Measurements from ENCODE around the gene ENDOG. TPM values are rescaled to one million over a fixed set of nuclear protein-coding genes. Genes with fewer than 3 reads are reported as not detected.
"Not testable (repeated sequence)": the region's sequence is repeated elsewhere in the genome, so short reads cannot be mapped to it uniquely, and the experiment has no call there.

Gene ENDOG
- total RNA-seq, 2 experiments from 2014 or later, result 21.8 to 23.9 TPM

GRCh38 chr9:128870128-128870940 lies 52.0 kb downstream of the ENDOG start:
- Mint-ChIP-seq H3K4me1 (ENCODE audit: low read depth) (peaks cover 5% of the 10 kb centered on the region), H3K36me3 (ENCODE audit: low read depth) (peaks cover 7% of the 10 kb centered on the region), H3K27me3 (no peaks in the 10 kb centered on the region), H3K27ac (no peak overlapping the region), H3K9me3 (no peaks in the 10 kb centered on the region), H3K4me3 (no peak overlapping the region)
- DNase-seq, result no peak
- CTCF ChIA-PET, result interaction anchor here (1.2 to 2.9 kb wide), 4 partner anchors 8 to 58 kb away, joined by 4 to 10 read pairs (median 4); no protein-coding TSS in a partner anchor
- TF ChIP-seq CTCF (IDR thresholded peaks at IDR 0.05), result no peak
- intact Hi-C loops (cut with micrococcal nuclease), result no loop called here
- POLR2A ChIA-PET, result no interaction called here
- ATAC-seq, result no peak

GRCh38 chr9:128870941-128871265 lies 52.6 kb downstream of the ENDOG start:
- H3K4me1 Mint-ChIP-seq (ENCODE audit: low read depth); H3K9me3 Mint-ChIP-seq; intact Hi-C loops (cut with micrococcal nuclease); H3K4me3 Mint-ChIP-seq; H3K27ac Mint-ChIP-seq; H3K36me3 Mint-ChIP-seq (ENCODE audit: low read depth); DNase-seq; H3K27me3 Mint-ChIP-seq; ATAC-seq; POLR2A ChIA-PET: not testable (repeated sequence)
- CTCF ChIA-PET, result interaction anchor here (1.2 to 2.9 kb wide), 4 partner anchors 9 to 58 kb away, joined by 4 to 10 read pairs (median 4); no protein-coding TSS in a partner anchor

Other genes with a start within 250 kb of the ENDOG start
- gene DYNC2I2, start 161.7 kb upstream of the ENDOG start, total RNA-seq, result 10 to 100 TPM; 24.3 to 25.6 TPM
- 100 to 1,000 TPM; 749 to 755 TPM for gene SET, start 129.3 kb upstream of the ENDOG start, total RNA-seq
- 10 to 100 TPM in 1 of 2 experiments, 1 to 10 TPM in 1; 9.3 to 10.7 TPM for gene PKN3, start 116.0 kb upstream of the ENDOG start, total RNA-seq
- gene ZDHHC12, start 94.4 kb upstream of the ENDOG start, total RNA-seq, result 10 to 100 TPM; 44.9 to 48.7 TPM
- 10 to 100 TPM; 14.9 to 17.8 TPM for gene ZER1, start 46.6 kb upstream of the ENDOG start, total RNA-seq
- 10 to 100 TPM; 11.7 to 12.5 TPM for gene TBC1D13, start 31.2 kb upstream of the ENDOG start, total RNA-seq
- 10 to 100 TPM; 85.9 to 91.2 TPM for gene SPOUT1, start 11.3 kb downstream of the ENDOG start, total RNA-seq
- 10 to 100 TPM; 17.0 to 18.6 TPM for gene KYAT1, start 63.5 kb downstream of the ENDOG start, total RNA-seq
- gene LRRC8A, start 63.6 kb downstream of the ENDOG start, total RNA-seq, result 10 to 100 TPM; 15.1 to 16.2 TPM
- gene PHYHD1, start 102.5 kb downstream of the ENDOG start, total RNA-seq, result 1 to 10 TPM in 1 of 2 experiments, under 1 TPM in 1; 0.61 to 1.5 TPM
- gene DOLK, start 129.1 kb downstream of the ENDOG start, total RNA-seq, result 1 to 10 TPM; 5.7 TPM
- gene NUP188, start 129.2 kb downstream of the ENDOG start, total RNA-seq, result 100 to 1,000 TPM in 1 of 2 experiments, 10 to 100 TPM in 1; 96.2 to 110 TPM
- 10 to 100 TPM; 49.3 to 50.8 TPM for gene SH3GLB2, start 209.8 kb downstream of the ENDOG start, total RNA-seq
- 10 to 100 TPM; 34.6 to 35.8 TPM for gene MIGA2, start 218.1 kb downstream of the ENDOG start, total RNA-seq

Data from activated CD8-positive, alpha-beta T cell treated with anti-CD3 and anti-CD28 coated beads for 36 hours (primary cell).